Mononuclear cell (primary cell): ENCODE results near the gene ADGRG3. TPM values are rescaled to one million over a fixed set of nuclear protein-coding genes. Genes with fewer than 3 reads are reported as not detected.

Experiments
- H3K27me3 ChIP-seq: 2 replicates; pipeline ENCODE4 v1.6.0; 2011; ENCODE audit warnings: low read length, control low read depth; ENCODE audit not compliant: insufficient read depth
- H3K4me1 ChIP-seq: 2 replicates; pipeline ENCODE4 v1.5.1; 2011; ENCODE audit warnings: mild to moderate bottlenecking, low read length, control low read depth; ENCODE audit not compliant: insufficient read depth
- H3K4me3 ChIP-seq: 2 replicates; pipeline ENCODE4 v1.5.1; 2011; ENCODE audit warnings: mild to moderate bottlenecking, low read length, moderate library complexity
- H3K9me3 ChIP-seq: 2 replicates; pipeline ENCODE4 v1.5.1; 2011; ENCODE audit warnings: low read depth, mild to moderate bottlenecking, control low read depth, low read length
- total RNA-seq: library from RNA; depleted of rRNA; stranded (reverse); fragments of >200 nt; gene quantifications from one replicate; pipeline ENCODE4 v1.2.3, GENCODE V29; 2012

Gene ADGRG3
- total RNA-seq, 1 donor: 1.7 TPM

DNA sequence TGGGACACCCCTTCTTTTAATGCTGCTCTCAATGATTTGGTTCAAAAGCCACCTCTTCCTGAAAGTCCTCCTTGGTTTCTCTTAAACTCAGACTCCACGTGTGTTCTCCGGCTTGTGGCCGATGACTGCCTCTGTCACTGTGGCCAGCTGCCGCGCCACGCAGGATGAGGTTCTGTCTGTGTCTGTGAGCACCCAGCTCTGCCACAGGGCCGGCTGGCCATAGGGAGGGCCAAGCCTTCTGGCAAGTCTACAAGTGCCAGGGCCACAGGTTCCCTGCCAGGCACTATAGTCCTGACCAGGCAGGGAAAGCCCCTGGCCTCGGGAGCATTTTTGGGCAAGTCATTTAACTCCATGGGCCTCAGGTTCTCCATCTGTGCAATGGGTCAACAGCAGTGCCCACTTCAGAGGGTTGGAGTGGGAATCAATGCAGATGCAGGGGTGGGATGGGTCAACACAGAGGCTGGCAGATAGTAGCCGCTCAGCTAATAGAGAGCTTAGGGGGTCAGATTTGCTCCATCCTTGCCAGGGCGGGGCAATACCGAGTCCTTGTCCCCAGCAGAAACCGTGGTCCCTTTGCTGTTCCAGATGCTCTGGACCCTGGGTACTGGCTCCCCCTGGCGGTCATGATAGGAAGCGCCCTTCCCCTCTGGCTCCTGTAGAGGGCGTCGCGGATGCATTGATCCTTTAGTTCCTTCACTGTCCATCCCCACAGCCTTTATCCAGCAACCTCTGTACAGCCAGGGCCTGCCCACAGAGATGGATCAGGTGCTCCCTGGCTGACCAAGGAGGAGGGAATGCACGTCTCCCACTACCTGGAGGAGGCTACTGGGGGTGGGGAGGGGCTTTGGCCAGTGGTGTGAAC is 19.3 kb upstream of the ADGRG3 start:
- peak overlapping the region; percentile 12 for H3K4me3 ChIP-seq
- H3K4me1 ChIP-seq: peaks cover 46% of the 10 kb centered on the region
- no peaks in the 10 kb centered on the region for H3K9me3 ChIP-seq
- H3K27me3 ChIP-seq: no peaks in the 10 kb centered on the region

DNA sequence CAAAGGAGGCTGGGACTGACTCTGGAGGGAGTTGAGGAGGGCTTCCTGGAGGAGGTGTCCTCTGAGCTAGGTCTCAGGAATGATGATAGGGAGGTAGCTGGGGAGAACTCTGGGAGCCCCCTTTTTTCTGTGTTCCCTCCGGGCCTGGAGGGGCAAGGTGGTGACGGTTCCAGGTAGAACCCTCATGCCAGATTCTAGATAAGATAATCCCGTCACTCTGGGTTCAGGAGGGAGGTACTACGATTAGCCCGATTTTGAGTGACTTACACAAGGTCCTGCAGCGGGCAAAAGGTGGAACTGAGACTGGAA is 18.7 kb upstream of the ADGRG3 start:
- H3K27me3 ChIP-seq: no peaks in the 10 kb centered on the region
- no peak overlapping the region for H3K4me3 ChIP-seq
- no peaks in the 10 kb centered on the region for H3K9me3 ChIP-seq
- peaks cover 49% of the 10 kb centered on the region for H3K4me1 ChIP-seq

DNA sequence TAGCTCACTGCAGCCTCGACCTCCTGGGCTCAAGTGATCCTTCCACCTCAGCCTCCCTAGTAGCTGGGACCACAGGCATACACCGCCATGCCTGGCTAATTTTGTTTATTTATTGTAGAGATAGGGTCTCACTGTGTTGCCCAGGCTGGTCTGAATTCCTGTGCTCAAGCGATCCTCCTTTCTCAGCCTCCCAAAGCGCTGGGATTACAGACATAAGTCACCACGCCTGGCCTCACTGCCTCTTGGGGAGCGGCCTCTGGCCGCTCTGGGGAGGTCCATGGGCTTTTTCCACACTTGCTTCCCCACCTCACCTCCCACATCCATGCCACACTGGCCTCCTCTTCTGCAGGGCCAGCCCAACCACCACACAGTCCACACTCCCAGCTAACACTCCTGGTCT is 18.3 kb upstream of the ADGRG3 start:
- Histone ChIP-seq H3K9me3 (no peaks in the 10 kb centered on the region), H3K4me1 (peaks cover 49% of the 10 kb centered on the region), H3K27me3 (no peaks in the 10 kb centered on the region), H3K4me3 (no peak overlapping the region)

DNA sequence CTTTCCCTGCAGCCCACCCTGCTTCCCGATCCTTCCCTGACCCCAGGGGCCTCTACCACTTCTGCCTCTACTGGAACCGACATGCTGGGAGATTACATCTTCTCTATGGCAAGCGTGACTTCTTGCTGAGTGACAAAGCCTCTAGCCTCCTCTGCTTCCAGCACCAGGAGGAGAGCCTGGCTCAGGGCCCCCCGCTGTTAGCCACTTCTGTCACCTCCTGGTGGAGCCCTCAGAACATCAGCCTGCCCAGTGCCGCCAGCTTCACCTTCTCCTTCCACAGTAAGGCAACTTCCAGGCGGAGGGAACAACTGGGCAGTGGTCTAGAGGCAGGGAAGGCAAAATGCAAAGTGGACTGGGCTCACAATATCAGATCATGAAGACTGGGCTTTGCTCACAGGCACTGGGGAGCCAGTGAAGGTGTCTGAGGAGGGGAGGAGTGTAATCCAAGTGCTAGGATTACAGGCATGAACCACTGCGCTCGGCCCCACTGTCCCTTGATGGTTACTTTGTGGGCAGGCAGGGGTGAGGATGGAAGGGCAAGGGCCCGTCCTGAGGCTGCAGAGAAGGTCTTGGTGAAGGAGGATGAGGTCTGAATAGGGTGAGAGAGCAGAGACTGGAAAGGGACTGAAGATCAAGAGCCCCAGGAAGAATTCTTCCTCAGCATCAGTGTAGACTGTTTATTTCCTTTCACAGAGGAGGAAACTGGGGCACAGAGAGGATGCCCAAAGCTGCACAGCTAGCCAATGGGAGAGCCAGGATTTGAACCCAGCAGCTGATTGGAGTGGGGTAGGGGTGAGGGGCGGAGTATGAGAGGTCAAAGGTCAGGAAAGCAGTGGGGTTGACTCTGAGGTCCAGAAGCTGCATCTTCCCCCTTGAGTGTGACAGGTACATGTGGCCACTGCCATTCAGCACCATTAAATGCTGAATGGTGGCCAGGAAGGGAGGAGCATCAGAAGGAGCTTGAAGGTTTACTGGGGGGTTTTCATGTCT is 16.5 kb upstream of the ADGRG3 start:
- H3K4me1 ChIP-seq: peaks cover 61% of the 10 kb centered on the region
- no peaks in the 10 kb centered on the region for H3K9me3 ChIP-seq
- H3K4me3 ChIP-seq: no peak overlapping the region
- no peaks in the 10 kb centered on the region for H3K27me3 ChIP-seq

DNA sequence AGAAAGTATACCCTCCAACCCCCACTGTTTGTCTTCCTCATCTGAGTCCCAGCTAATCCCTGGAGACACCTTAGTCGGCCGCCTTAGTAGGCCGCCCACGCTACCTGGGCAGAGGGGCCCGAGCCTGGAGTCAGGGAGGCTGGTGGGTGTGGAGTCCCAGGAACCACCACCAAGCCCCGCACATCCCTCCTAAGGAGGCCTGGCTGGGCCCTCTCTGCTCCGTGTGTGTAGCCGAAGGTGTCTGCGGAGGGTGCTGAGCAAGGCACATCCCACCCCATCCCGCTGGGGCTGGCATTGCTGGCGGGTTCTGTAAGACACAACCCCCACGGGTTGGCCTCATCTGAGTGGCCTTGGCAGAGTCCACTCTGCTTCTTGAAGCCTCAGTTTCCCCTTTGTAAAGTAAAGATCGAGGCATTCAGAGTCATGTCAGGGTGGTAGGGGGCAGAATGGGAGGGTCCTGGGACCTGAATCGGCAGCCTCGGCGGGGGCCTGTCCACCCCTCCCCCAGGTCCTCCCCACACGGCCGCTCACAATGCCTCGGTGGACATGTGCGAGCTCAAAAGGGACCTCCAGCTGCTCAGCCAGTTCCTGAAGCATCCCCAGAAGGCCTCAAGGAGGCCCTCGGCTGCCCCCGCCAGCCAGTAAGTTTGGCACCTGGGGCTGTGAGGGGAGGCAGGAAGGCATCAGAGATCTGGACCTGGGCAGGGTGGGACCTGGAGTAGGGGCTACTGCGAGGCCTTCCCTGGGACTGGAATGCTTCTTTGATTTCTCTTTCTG is 15.2 kb upstream of the ADGRG3 start:
- Histone ChIP-seq H3K27me3 (no peaks in the 10 kb centered on the region), H3K4me3 (no peak overlapping the region), H3K4me1 (peaks cover 52% of the 10 kb centered on the region), H3K9me3 (no peaks in the 10 kb centered on the region)

DNA sequence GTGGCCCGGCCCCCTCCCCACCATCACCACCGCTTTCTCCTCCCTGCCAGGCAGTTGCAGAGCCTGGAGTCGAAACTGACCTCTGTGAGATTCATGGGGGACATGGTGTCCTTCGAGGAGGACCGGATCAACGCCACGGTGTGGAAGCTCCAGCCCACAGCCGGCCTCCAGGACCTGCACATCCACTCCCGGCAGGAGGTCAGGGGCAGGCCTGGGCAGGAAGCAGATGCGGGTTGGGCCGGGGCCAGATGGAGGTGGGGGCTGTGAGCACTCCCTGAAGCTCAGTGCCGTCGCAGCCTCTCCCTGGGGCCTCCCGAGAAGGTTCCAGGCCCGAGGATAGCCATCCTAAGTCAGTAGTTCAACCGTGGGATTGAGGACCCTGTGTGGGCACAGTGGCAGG is 14.2 kb upstream of the ADGRG3 start:
- Histone ChIP-seq H3K27me3 (no peaks in the 10 kb centered on the region), H3K4me1 (peaks cover 42% of the 10 kb centered on the region), H3K4me3 (no peak overlapping the region), H3K9me3 (no peaks in the 10 kb centered on the region)

DNA sequence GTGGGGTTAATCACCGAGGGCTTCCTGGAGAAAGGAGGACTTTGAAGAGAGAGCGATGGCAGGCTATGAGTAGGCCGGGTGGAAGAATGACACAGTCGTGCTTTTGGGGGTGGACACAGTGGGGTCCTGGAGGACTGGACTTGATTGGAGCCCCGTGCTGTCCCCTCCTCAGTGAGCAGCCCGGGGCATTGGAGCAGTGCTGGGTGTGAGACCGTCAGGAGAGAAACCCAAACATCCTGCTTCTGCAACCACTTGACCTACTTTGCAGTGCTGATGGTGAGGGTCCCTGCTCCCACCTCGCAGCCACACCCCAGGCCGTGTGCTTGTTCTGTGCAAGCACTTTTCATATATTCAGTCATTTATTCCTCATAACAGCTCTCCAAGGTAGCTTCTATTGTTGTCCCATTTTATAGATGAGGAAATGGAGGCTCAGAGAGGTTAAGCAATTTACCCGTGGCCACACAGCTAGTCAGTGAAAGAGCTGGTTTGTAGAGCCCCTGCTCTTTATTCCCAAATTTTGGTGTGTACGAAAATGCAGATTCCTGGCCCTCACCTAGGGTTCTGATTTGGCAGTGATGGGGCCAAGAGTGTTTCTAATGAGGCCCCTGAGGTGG is 11.7 kb upstream of the ADGRG3 start:
- no peak overlapping the region for H3K4me3 ChIP-seq
- peaks cover 26% of the 10 kb centered on the region for H3K4me1 ChIP-seq
- H3K9me3 ChIP-seq: no peaks in the 10 kb centered on the region
- no peaks in the 10 kb centered on the region for H3K27me3 ChIP-seq

DNA sequence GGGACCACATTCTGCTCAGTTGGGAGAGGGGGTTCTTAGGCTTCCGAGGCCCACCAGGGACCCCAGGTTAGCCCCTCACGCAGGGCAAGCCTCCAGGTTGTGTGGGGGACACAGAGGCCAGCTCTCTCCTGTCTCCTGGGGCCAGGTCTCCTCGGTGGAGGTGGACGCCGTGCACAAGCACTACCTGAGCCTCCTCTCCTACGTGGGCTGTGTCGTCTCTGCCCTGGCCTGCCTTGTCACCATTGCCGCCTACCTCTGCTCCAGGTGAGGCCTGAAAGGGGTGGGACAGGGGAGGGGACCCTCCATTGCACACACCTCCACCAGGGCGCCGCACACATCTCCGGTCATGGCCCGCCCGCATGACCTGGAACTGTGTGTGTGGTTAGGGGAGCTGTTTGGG is 10.9 kb upstream of the ADGRG3 start:
- H3K4me1 ChIP-seq: peaks cover 18% of the 10 kb centered on the region
- H3K4me3 ChIP-seq: no peak overlapping the region
- H3K27me3 ChIP-seq: no peaks in the 10 kb centered on the region
- H3K9me3 ChIP-seq: no peaks in the 10 kb centered on the region

DNA sequence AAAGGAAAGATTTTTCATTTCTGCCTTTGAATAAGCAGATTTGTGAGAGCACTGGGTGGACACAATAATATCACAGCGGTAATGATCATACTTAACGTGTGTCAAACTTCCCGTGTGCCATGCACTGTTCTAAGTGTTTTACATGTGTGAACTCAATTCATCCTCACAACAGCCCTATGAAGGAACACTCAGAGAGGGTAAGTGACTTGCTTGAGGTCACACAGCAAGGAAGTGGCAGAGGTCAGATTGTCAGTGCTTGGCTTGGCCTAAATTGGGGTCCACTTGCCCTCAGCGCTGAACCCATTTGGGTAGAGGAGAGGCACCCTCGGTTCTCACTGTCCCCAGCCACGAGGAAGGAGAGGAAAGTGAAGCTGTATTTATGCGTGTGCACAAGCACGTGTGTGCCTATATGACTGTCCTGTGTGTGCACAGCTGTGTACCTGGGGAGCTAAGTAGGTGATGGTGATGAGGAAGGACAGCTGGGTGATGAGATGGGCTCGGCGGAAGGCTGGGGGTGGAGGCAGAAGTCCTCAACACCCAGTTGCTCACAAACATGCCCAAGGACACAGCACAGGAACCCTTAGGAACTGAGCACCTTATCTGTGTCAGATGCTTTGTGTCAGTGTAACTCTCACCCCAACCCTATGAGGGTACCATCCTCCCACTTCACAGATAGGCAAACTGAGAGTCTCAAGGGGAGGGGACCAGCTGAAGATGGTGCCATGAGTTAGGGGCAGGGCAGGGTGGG is 9.8 kb upstream of the ADGRG3 start:
- H3K4me3 ChIP-seq: no peak overlapping the region
- peaks cover 16% of the 10 kb centered on the region for H3K4me1 ChIP-seq

DNA sequence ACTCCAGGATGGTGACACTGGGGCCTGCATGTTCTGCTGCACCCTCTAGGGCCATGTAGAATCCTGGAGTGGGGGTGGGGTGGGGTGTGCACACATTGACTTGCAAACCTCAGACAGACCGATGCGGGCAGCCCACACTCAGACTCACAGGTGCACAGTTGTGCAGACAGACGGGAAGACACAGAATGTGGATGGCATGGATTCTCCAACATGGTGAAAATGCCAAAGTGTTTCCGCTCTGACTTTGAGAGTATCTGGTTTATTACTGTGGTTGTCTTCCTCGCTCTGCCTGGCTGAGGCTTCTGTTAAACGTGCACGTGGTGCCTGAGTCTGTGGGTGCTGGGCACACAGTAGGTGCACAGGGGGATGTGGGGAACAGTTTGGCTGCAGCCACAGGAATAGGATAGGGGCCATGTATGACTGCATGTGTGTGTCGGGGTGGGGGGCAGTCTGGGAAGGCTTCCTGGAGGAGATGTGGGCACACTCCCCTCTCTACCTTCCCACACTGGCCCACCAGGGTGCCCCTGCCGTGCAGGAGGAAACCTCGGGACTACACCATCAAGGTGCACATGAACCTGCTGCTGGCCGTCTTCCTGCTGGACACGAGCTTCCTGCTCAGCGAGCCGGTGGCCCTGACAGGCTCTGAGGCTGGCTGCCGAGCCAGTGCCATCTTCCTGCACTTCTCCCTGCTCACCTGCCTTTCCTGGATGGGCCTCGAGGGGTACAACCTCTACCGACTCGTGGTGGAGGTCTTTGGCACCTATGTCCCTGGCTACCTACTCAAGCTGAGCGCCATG is 9.0 kb upstream of the ADGRG3 start:
- Histone ChIP-seq H3K4me3 (no peak overlapping the region), H3K27me3 (no peaks in the 10 kb centered on the region), H3K4me1 (peaks cover 13% of the 10 kb centered on the region), H3K9me3 (no peaks in the 10 kb centered on the region)

More for the DNA sequence above, 9.8 kb upstream of the ADGRG3 start:
- H3K9me3 ChIP-seq: no peaks in the 10 kb centered on the region
- no peaks in the 10 kb centered on the region for H3K27me3 ChIP-seq

DNA sequence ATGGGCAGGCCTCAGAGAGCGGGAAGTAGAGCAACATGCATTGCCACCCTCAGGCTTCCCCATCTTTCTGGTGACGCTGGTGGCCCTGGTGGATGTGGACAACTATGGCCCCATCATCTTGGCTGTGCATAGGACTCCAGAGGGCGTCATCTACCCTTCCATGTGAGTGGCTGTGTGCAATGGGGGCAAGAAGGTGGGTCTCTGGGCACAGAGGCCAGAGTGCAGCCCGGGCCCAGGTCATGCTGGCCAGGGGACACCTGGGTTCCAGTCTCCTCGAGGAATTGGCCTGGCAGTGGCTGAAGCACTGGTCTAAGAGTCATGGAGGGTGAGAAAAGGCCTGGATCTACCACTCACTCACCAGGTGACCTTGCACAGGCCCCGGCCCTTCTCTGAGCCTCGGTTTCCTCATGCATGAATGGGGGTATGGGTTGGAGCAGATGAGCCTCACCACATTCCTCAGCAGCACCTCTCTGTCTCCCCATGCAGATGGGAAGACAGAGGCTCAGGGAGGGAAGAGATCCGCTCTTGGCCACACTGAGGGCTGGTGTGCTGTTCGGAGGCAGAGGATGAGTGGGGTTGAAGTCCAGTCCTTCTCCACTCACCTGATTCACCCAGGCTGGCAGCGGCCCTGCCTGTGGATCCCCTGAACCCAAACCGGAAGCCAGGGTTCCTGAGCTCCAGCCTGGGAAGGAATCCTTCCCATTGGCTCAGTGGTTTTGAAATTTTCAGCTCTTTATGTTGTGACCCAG is 7.2 kb upstream of the ADGRG3 start:
- Histone ChIP-seq H3K27me3 (no peaks in the 10 kb centered on the region), H3K4me1 (peaks cover 2% of the 10 kb centered on the region), H3K9me3 (no peaks in the 10 kb centered on the region), H3K4me3 (no peak overlapping the region)

DNA sequence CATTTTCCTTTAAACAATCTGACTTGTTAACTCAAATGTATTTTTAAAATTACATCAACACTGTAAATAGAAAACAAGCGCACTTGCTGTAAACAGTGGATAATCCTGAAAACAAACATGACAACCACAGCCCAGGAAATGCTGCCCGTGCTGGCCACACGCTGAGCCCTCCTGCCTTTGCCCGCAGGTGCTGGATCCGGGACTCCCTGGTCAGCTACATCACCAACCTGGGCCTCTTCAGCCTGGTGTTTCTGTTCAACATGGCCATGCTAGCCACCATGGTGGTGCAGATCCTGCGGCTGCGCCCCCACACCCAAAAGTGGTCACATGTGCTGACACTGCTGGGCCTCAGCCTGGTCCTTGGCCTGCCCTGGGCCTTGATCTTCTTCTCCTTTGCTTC is 6.6 kb upstream of the ADGRG3 start:
- Histone ChIP-seq H3K27me3 (no peaks in the 10 kb centered on the region), H3K4me1 (peaks cover 4% of the 10 kb centered on the region), H3K9me3 (no peaks in the 10 kb centered on the region), H3K4me3 (no peak overlapping the region)
